DND-41 (cell line): ENCODE measurements around the gene CLDN24.

Experiments used
- ATAC-seq: fragments of 200-7000 bp; cut with Tn5 transposase; 3 replicates; pipeline ENCODE4 v1.9.1; 2021; ENCODE audit warnings: low read depth; ENCODE audit not compliant: insufficient read depth
- DNase-seq: peaks from one replicate; pipeline ENCODE4 v3.0.0-alpha.2; 2020
- H2AFZ ChIP-seq: 2 replicates; pipeline ENCODE4 v1.6.0; 2012; ENCODE audit warnings: low read depth, low read length
- H3K27ac ChIP-seq: 2 replicates; pipeline ENCODE4 v1.5.1; 2012; ENCODE audit warnings: low read length, inconsistent platforms
- H3K27me3 ChIP-seq: fragments of 200-600 bp; sonication (generic); 2 replicates; pipeline ENCODE4 v1.6.0; 2012; ENCODE audit warnings: low read length, mild to moderate bottlenecking, inconsistent platforms; ENCODE audit not compliant: insufficient read depth, poor library complexity
- H3K36me3 ChIP-seq: 2 replicates; pipeline ENCODE4 v1.5.1; 2012; ENCODE audit warnings: low read length, inconsistent platforms; ENCODE audit not compliant: insufficient read depth
- H3K4me1 ChIP-seq: 2 replicates; pipeline ENCODE4 v1.5.1; 2012; ENCODE audit warnings: mild to moderate bottlenecking, low read length; ENCODE audit not compliant: insufficient read depth
- H3K4me2 ChIP-seq: 2 replicates; pipeline ENCODE4 v1.6.0; 2012; ENCODE audit warnings: mild to moderate bottlenecking, moderate library complexity, low read length, inconsistent platforms; ENCODE audit not compliant: insufficient read depth
- H3K4me3 ChIP-seq, 2 experiments: fragments of 200-600 bp in 1 of 2; shearing (Covaris generic) in 1 of 2; 2 replicates each; pipeline ENCODE4 v1.5.1; 2012 to 2016; ENCODE audit warnings: inconsistent platforms in 2 of 2, low read length in 2 of 2, mild to moderate bottlenecking in 2 of 2, low read depth in 1 of 2, moderate library complexity in 1 of 2
- H3K79me2 ChIP-seq: 2 replicates; pipeline ENCODE4 v1.6.0; 2012; ENCODE audit warnings: low read length, inconsistent platforms; ENCODE audit not compliant: insufficient read depth
- H3K9ac ChIP-seq: 2 replicates; pipeline ENCODE4 v1.6.0; 2012; ENCODE audit warnings: low read depth, mild to moderate bottlenecking, inconsistent platforms, low read length, moderate library complexity
- H3K9me3 ChIP-seq: 2 replicates; pipeline ENCODE4 v1.5.1; 2012; ENCODE audit warnings: low read length, moderate library complexity, mild to moderate bottlenecking, inconsistent platforms; ENCODE audit not compliant: insufficient read depth, severe bottlenecking
- H4K20me1 ChIP-seq: 2 replicates; pipeline ENCODE4 v1.6.0; 2012; ENCODE audit warnings: low read length; ENCODE audit not compliant: insufficient read depth
- EZH2 ChIP-seq: IDR thresholded peaks from 3 replicates; pipeline ENCODE4 v1.6.1; 2012; ENCODE audit warnings: borderline replicate concordance, low read depth, mild to moderate bottlenecking, moderate library complexity, low read length, inconsistent platforms; ENCODE audit not compliant: severe bottlenecking
- TF ChIP-seq, protein P1 (sequence below): IDR thresholded peaks from 2 replicates; pipeline ENCODE4 v1.5.1; 2012; ENCODE audit warnings: borderline replicate concordance, low read length, moderate library complexity, mild to moderate bottlenecking; ENCODE audit not compliant: poor library complexity, severe bottlenecking; ENCODE audit errors: extremely low read depth

The CLDN24 gene

DNA sequence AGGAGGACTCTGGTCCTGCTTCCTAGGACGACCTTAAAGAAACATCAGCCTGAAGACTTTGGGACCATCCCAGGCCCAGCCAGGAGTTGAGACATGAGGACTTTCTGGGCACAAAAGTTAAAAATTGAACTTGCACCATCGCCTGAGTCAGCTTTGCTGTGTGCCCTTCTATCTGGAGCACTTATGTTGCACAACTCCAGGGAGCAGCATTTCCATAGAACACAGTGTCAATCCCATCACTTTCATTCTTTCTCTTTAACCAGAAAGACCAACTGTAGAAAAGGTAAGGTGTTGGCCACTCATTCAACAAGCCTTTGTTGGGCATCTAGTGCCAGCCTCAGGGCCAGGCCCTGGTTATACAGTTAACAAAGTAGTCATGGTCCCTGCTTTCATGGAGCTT is 8.6 kb upstream of the CLDN24 start:
- no peaks in the 10 kb centered on the region for H3K36me3 ChIP-seq
- no peaks in the 10 kb centered on the region for H3K4me1 ChIP-seq
- no peak for ATAC-seq
- no peak overlapping the region for H3K4me2 ChIP-seq
- DNase-seq = no peak
- no peak overlapping the region for H3K9ac ChIP-seq
- no peak overlapping the region for H3K4me3 ChIP-seq
- no peak overlapping the region for H2AFZ ChIP-seq
- H3K27ac ChIP-seq = no peak overlapping the region
- no peaks in the 10 kb centered on the region for H4K20me1 ChIP-seq
- TF ChIP-seq, protein P1, sequence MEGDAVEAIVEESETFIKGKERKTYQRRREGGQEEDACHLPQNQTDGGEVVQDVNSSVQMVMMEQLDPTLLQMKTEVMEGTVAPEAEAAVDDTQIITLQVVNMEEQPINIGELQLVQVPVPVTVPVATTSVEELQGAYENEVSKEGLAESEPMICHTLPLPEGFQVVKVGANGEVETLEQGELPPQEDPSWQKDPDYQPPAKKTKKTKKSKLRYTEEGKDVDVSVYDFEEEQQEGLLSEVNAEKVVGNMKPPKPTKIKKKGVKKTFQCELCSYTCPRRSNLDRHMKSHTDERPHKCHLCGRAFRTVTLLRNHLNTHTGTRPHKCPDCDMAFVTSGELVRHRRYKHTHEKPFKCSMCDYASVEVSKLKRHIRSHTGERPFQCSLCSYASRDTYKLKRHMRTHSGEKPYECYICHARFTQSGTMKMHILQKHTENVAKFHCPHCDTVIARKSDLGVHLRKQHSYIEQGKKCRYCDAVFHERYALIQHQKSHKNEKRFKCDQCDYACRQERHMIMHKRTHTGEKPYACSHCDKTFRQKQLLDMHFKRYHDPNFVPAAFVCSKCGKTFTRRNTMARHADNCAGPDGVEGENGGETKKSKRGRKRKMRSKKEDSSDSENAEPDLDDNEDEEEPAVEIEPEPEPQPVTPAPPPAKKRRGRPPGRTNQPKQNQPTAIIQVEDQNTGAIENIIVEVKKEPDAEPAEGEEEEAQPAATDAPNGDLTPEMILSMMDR = no peak
- no peak for TF ChIP-seq EZH2
- H3K9me3 ChIP-seq = no peaks in the 10 kb centered on the region
- H3K79me2 ChIP-seq = no peaks in the 10 kb centered on the region
- no peaks in the 10 kb centered on the region for H3K27me3 ChIP-seq

DNA sequence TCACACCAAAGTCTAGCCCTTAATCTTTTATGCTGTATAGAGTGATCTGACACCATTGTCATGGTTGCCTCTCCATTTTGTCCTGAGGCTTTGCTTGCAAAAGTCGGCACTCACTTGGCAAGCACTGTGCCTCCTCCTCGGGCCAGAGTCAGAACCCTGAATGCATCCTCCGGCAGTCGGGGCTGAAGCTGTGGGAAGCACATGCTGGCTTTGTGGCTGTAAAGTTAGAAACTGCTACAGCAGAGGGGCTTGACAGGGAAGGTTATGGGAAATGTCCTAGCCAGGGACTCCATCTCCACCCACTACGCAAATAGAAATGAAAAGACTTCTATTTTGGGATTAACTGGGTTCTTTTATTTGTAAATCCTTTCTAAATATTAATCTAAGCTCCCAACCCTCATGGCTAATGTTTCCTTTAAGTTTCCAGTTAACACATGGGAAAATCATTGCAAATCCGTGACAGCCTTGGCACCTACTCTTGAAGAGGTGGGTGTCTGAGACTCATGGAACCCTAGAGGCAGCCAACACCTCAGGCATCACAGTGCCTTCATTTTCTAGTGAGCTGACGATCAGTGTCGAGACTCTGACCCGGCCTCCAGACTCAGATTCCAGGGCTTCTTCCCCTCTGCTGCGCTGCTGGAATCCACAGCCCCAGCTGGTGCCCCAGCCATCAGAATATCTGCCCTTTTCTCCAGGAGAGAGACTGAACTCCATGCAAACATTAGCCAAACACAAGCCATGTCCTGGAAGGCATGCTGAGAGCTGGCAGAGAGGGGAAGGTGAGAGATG is 7.9 kb upstream of the CLDN24 start:
- no peaks in the 10 kb centered on the region for H3K4me1 ChIP-seq
- H2AFZ ChIP-seq = no peak overlapping the region
- H3K4me2 ChIP-seq = no peak overlapping the region
- no peak for DNase-seq
- TF ChIP-seq EZH2 = no peak
- TF ChIP-seq, protein P1 = no peak
- H3K27ac ChIP-seq = no peak overlapping the region
- H3K4me3 ChIP-seq = no peak overlapping the region
- H4K20me1 ChIP-seq = no peaks in the 10 kb centered on the region
- no peaks in the 10 kb centered on the region for H3K9me3 ChIP-seq
- H3K27me3 ChIP-seq = no peaks in the 10 kb centered on the region
- no peaks in the 10 kb centered on the region for H3K36me3 ChIP-seq
- ATAC-seq = no peak
- no peak overlapping the region for H3K9ac ChIP-seq
- H3K79me2 ChIP-seq = no peaks in the 10 kb centered on the region

DNA sequence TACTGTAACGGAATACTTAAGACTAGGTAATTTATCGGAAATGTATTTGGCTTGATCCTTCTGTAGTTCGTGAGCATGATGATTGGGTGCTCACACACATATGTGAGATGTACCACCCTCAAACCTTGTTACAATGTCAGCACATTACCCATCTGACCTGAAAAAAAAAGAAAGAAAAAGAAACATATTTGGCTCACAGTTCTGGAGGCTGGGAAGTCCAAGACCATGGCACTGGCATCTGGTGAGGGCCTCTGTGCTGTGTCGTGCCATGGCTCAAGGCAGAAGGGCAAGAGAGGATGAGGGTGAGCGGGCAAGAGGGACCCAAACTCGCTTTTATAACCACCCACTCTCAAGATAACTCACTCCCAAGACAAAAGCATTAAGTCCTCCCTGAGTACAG is 7.0 kb upstream of the CLDN24 start:
- Histone ChIP-seq H3K27ac (no peak overlapping the region), H3K79me2 (no peaks in the 10 kb centered on the region), H4K20me1 (no peaks in the 10 kb centered on the region), H3K36me3 (no peaks in the 10 kb centered on the region), H3K4me1 (no peaks in the 10 kb centered on the region), H3K9me3 (no peaks in the 10 kb centered on the region), H3K9ac (no peak overlapping the region), H3K4me3 (no peak overlapping the region), H3K4me2 (no peak overlapping the region), H2AFZ (no peak overlapping the region), H3K27me3 (no peaks in the 10 kb centered on the region)
- DNase-seq (no peak), ATAC-seq (no peak)
- no peak for TF ChIP-seq EZH2
- TF ChIP-seq, protein P1 = no peak

DNA sequence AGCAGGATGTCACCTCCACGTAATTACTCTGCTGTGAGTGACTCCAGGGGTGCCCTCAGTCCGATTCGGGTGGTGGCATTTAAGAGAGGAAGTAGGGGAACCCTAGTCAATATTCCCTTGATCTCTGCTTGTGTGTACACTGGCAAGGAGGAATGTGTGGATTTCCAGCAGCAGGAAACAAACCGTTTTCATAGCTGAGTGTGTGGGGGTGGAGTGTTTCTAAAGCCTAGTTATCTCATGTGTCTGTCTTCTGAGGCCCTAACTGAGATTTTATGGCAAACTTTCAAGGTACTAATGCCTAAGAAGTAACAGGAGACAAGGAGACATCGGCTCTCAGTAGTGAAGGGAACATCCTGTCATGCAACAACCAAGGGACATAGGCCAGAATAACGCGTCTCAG is 6.6 kb upstream of the CLDN24 start:
- H3K9ac ChIP-seq = no peak overlapping the region
- TF ChIP-seq, protein P1 = no peak
- TF ChIP-seq EZH2 = no peak
- no peak overlapping the region for H3K4me2 ChIP-seq
- no peaks in the 10 kb centered on the region for H3K4me1 ChIP-seq
- no peaks in the 10 kb centered on the region for H3K79me2 ChIP-seq
- no peaks in the 10 kb centered on the region for H3K27me3 ChIP-seq
- H3K36me3 ChIP-seq = no peaks in the 10 kb centered on the region
- H3K4me3 ChIP-seq = no peak overlapping the region
- no peaks in the 10 kb centered on the region for H3K9me3 ChIP-seq
- H3K27ac ChIP-seq = no peak overlapping the region
- ATAC-seq (no peak), DNase-seq (no peak)
- no peak overlapping the region for H2AFZ ChIP-seq
- H4K20me1 ChIP-seq = no peaks in the 10 kb centered on the region
